ENCODE data around the gene FBXL20.

Gene FBXL20

DNA sequence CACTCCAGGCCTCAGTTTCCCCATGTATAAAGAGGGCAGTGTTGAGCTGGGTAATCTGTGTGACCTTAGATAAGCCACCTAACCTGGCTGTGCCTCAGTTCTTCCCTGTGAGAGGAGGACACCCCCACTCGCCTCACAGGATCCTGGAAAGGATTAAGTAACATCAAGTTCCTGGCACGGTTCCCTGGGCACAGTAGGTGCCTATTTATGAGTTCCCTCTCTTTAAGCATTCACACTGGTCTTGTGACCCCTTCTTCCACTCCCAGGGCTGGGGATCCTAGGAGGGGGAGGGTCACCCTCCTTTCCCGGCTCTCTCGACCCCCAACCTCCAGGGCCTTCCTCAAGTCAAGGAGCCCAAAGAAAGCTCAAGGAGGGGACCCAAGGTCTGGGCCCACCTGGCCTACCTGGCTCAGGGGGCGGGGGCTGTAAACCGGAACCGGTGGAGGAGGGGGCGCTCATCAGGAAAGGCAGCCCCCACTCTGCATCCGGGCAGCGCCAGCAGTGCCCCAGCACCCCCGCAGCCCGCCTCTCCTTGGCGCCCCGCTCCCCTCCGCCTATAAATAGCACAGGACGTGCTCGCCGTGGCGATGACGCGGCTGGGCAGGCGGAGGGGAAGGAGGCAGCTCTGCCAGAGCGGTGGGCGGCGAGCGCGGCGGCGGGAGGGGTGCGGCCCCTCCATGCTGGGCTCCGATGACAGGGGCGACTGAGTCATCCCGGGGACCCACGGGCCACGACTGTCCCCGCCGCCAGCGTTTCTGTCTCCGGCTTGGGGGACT lies 191.9 kb downstream of the FBXL20 start:
- H3K4me1 ChIP-seq (ENCODE audit: insufficient read depth, low read length, poor library complexity, severe bottlenecking): no peaks in the 10 kb centered on the region
- H3K9me3 ChIP-seq (ENCODE audit: insufficient read depth, low read depth, low read length): no peaks in the 10 kb centered on the region
- no peak overlapping the region for H3K4me3 ChIP-seq (ENCODE audit: low read length, poor library complexity, severe bottlenecking)
- TF ChIP-seq EZH2phosphoT487 (IDR thresholded peaks at IDR 0.05; ENCODE audit: borderline replicate concordance): no peak
- TF ChIP-seq, protein P1, sequence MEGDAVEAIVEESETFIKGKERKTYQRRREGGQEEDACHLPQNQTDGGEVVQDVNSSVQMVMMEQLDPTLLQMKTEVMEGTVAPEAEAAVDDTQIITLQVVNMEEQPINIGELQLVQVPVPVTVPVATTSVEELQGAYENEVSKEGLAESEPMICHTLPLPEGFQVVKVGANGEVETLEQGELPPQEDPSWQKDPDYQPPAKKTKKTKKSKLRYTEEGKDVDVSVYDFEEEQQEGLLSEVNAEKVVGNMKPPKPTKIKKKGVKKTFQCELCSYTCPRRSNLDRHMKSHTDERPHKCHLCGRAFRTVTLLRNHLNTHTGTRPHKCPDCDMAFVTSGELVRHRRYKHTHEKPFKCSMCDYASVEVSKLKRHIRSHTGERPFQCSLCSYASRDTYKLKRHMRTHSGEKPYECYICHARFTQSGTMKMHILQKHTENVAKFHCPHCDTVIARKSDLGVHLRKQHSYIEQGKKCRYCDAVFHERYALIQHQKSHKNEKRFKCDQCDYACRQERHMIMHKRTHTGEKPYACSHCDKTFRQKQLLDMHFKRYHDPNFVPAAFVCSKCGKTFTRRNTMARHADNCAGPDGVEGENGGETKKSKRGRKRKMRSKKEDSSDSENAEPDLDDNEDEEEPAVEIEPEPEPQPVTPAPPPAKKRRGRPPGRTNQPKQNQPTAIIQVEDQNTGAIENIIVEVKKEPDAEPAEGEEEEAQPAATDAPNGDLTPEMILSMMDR (conservative IDR thresholded peaks at IDR 0.05; ENCODE audit: low read length): no peak
- H3K9ac ChIP-seq (ENCODE audit: low read depth, low read length, poor library complexity, severe bottlenecking): no peak overlapping the region
- H3K4me2 ChIP-seq (ENCODE audit: low read depth, low read length, poor library complexity, severe bottlenecking): no peak overlapping the region
- peaks cover 5% of the 10 kb centered on the region for H4K20me1 ChIP-seq (ENCODE audit: insufficient read depth, low read length, poor library complexity, severe bottlenecking)
- H2AFZ ChIP-seq (ENCODE audit: low read length): no peak overlapping the region
- no peaks in the 10 kb centered on the region; the same call in 1 of the 2 replicates for H3F3A ChIP-seq (ENCODE audit: low read depth)
- no peaks in the 10 kb centered on the region for H3K27me3 ChIP-seq (ENCODE audit: insufficient read depth, low read length, poor library complexity, severe bottlenecking)
- H3K79me2 ChIP-seq (ENCODE audit: insufficient read depth, low read length): no peaks in the 10 kb centered on the region
- H3K9me2 ChIP-seq (replicated peaks; ENCODE audit: low read depth, low read length): no peaks in the 10 kb centered on the region
- H3K36me3 ChIP-seq (ENCODE audit: insufficient read depth, low read length): peaks cover 7% of the 10 kb centered on the region; the same call in 1 of the 2 replicates

- Histone ChIP-seq H3K4me2 (ENCODE audit: low read depth, low read length, poor library complexity, severe bottlenecking) (no peak overlapping the region), H3K9me2 (replicated peaks; ENCODE audit: low read depth, low read length) (no peaks in the 10 kb centered on the region), H3K27me3 (ENCODE audit: insufficient read depth, low read length, poor library complexity, severe bottlenecking) (no peaks in the 10 kb centered on the region), H3K36me3 (ENCODE audit: insufficient read depth, low read length) (peaks cover 13% of the 10 kb centered on the region; the same call in 1 of the 2 replicates), H4K20me1 (ENCODE audit: insufficient read depth, low read length, poor library complexity, severe bottlenecking) (peaks cover 10% of the 10 kb centered on the region), H3K79me2 (ENCODE audit: insufficient read depth, low read length) (peaks cover 1% of the 10 kb centered on the region; the same call in 1 of the 2 replicates), H3F3A (ENCODE audit: low read depth) (peaks cover 6% of the 10 kb centered on the region; the same call in 1 of the 2 replicates), H3K9me3 (ENCODE audit: insufficient read depth, low read depth, low read length) (no peaks in the 10 kb centered on the region), H3K4me1 (ENCODE audit: insufficient read depth, low read length, poor library complexity, severe bottlenecking) (no peaks in the 10 kb centered on the region), H3K9ac (ENCODE audit: low read depth, low read length, poor library complexity, severe bottlenecking) (no peak overlapping the region), H2AFZ (ENCODE audit: low read length) (no peak overlapping the region), H3K4me3 (ENCODE audit: low read length, poor library complexity, severe bottlenecking) (no peak overlapping the region)
- TF ChIP-seq, protein P1 (conservative IDR thresholded peaks at IDR 0.05; ENCODE audit: low read length): no peak
- no peak for TF ChIP-seq EZH2phosphoT487 (IDR thresholded peaks at IDR 0.05; ENCODE audit: borderline replicate concordance)
Observed at GRCh38 chr17:39208893-39209292, 192.5 kb downstream of the FBXL20 start.

GRCh38 chr17:39208136-39208535 lies 193.3 kb downstream of the FBXL20 start:
- Histone ChIP-seq H3F3A (ENCODE audit: low read depth) (peaks cover 9% of the 10 kb centered on the region; the same call in 1 of the 2 replicates), H3K9me2 (replicated peaks; ENCODE audit: low read depth, low read length) (no peaks in the 10 kb centered on the region), H2AFZ (ENCODE audit: low read length) (no peak overlapping the region), H3K4me1 (ENCODE audit: insufficient read depth, low read length, poor library complexity, severe bottlenecking) (no peaks in the 10 kb centered on the region), H4K20me1 (ENCODE audit: insufficient read depth, low read length, poor library complexity, severe bottlenecking) (peaks cover 10% of the 10 kb centered on the region), H3K4me2 (ENCODE audit: low read depth, low read length, poor library complexity, severe bottlenecking) (no peak overlapping the region), H3K9me3 (ENCODE audit: insufficient read depth, low read depth, low read length) (no peaks in the 10 kb centered on the region), H3K79me2 (ENCODE audit: insufficient read depth, low read length) (peaks cover 8% of the 10 kb centered on the region; the same call in 1 of the 2 replicates), H3K9ac (ENCODE audit: low read depth, low read length, poor library complexity, severe bottlenecking) (no peak overlapping the region), H3K36me3 (ENCODE audit: insufficient read depth, low read length) (peaks cover 20% of the 10 kb centered on the region), H3K27me3 (ENCODE audit: insufficient read depth, low read length, poor library complexity, severe bottlenecking) (no peaks in the 10 kb centered on the region), H3K4me3 (ENCODE audit: low read length, poor library complexity, severe bottlenecking) (no peak overlapping the region)
- TF ChIP-seq EZH2phosphoT487 (IDR thresholded peaks at IDR 0.05; ENCODE audit: borderline replicate concordance): no peak
- TF ChIP-seq, protein P1 (conservative IDR thresholded peaks at IDR 0.05; ENCODE audit: low read length): no peak

Data from Loucy (cell line).